Fibroblast of lung (primary cell): ENCODE data around the gene STARD13. TPM values are rescaled to one million over a fixed set of nuclear protein-coding genes. Genes with fewer than 3 reads are reported as not detected.

Experiments
- DNase-seq, 2 donors: peaks; one replicate each; pipeline versions ENCODE4 v3.0.0 to v3.0.0-alpha.2; 2010; ENCODE audit warnings: low read depth in 2 of 2
- H2AFZ ChIP-seq: 2 replicates; pipeline ENCODE4 v1.5.1; 2012; ENCODE audit warnings: low read length, control low read depth, inconsistent platforms
- H3K27ac ChIP-seq: 2 replicates; pipeline ENCODE4 v1.5.1; 2011; ENCODE audit warnings: low read length, control low read depth; ENCODE audit not compliant: insufficient read depth
- H3K27me3 ChIP-seq: 2 replicates; pipeline ENCODE4 v1.5.1; 2011; ENCODE audit warnings: mild to moderate bottlenecking, low read length; ENCODE audit not compliant: control insufficient read depth, insufficient read depth
- H3K36me3 ChIP-seq: 2 replicates; pipeline ENCODE4 v1.5.1; 2011; ENCODE audit warnings: low read length; ENCODE audit not compliant: control insufficient read depth, insufficient read depth
- H3K4me1 ChIP-seq: 2 replicates; pipeline ENCODE4 v1.5.1; 2011; ENCODE audit warnings: low read length; ENCODE audit not compliant: control insufficient read depth, insufficient read depth; ENCODE audit errors: extremely low read depth
- H3K4me2 ChIP-seq: 2 replicates; pipeline ENCODE4 v1.5.1; 2011; ENCODE audit warnings: low read length, control low read depth; ENCODE audit not compliant: insufficient read depth; ENCODE audit errors: extremely low read depth
- H3K4me3 ChIP-seq, 4 experiments: fragments of 200-600 bp in 1 of 4; sonication (generic) in 1 of 4; replicated peaks in 1 of 4; 2 replicates each; pipeline ENCODE4 v1.5.1; 2011 to 2016; ENCODE audit warnings: low read length in 4 of 4, low read depth in 3 of 4, mild to moderate bottlenecking in 3 of 4, control low read depth in 2 of 4, inconsistent platforms in 1 of 4, mixed read lengths in 1 of 4; ENCODE audit not compliant: insufficient read depth in 1 of 4; ENCODE audit errors: control extremely low read depth in 1 of 4
- H3K79me2 ChIP-seq: 2 replicates; pipeline ENCODE4 v1.5.1; 2012; ENCODE audit warnings: mild to moderate bottlenecking, low read length, inconsistent platforms; ENCODE audit not compliant: control insufficient read depth, insufficient read depth
- H3K9ac ChIP-seq: 2 replicates; pipeline ENCODE4 v1.5.1; 2011; ENCODE audit warnings: mild to moderate bottlenecking, low read length, control low read depth; ENCODE audit not compliant: insufficient read depth
- H3K9me3 ChIP-seq: 2 replicates; pipeline ENCODE4 v1.5.1; 2012; ENCODE audit warnings: low read depth, low read length; ENCODE audit not compliant: control insufficient read depth, insufficient read depth
- H4K20me1 ChIP-seq: 2 replicates; pipeline ENCODE4 v1.5.1; 2011; ENCODE audit warnings: low read length; ENCODE audit not compliant: control insufficient read depth, insufficient read depth; ENCODE audit errors: extremely low read depth
- EZH2 ChIP-seq: IDR thresholded peaks from 2 replicates; pipeline ENCODE4 v1.5.1; 2012; ENCODE audit warnings: low read length, control low read depth, mild to moderate bottlenecking; ENCODE audit errors: missing control alignments
- polyA plus RNA-seq, 2 donors: library from polyadenylated mRNA; depleted of rRNA in 1 of 2; stranded (reverse) in 1 of 2; unstranded in 1 of 2; fragments of >200 nt; gene quantifications; 2 replicates each; pipeline ENCODE4 v1.2.1, GENCODE V29; 2011 to 2012; ENCODE audit warnings: missing spikeins in 1 of 2
- total RNA-seq: library from RNA; depleted of rRNA; stranded (reverse); fragments of >200 nt; gene quantifications from 2 replicates; pipeline ENCODE4 v1.2.1, GENCODE V29; 2014
- TF ChIP-seq, protein P1 (sequence below), 2 donors: IDR thresholded peaks in 1 of 2; conservative IDR thresholded peaks in 1 of 2; 1 replicate in 1 of 2; 2 replicates in 1 of 2; pipeline ENCODE4 v1.5.1; 2011 to 2012; ENCODE audit warnings: low read length in 2 of 2, control low read depth in 1 of 2, inconsistent platforms in 1 of 2, low read depth in 1 of 2, mild to moderate bottlenecking in 1 of 2

STARD13 gene
- total and polyA plus RNA-seq, 2 donors (not counting 1 experiment from before 2014, with no cell fraction given), result 25.2 to 44.6 TPM

DNA sequence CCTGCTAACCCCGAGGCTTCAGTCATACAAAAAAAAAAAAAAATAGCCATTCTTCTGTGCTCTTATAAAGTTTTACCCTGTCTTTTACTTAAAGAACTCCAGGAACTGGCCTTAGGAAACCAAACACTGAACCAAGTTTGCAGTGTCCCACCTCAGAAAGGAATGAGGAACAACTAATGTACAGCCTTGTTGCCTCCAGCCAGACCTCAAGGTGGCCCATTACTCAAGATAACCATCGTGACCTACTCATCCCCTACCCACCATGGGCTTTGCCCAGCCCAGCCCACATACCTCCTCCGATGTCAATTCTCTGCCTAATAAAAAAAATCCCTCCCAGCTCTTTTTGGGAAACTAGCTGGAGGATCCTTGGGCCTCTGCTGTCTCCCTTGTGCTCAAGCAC is 133.2 kb downstream of the STARD13 start:
- peaks cover 15% of the 10 kb centered on the region for H3K79me2 ChIP-seq
- no peaks in the 10 kb centered on the region for H3K9me3 ChIP-seq
- no peak overlapping the region for H2AFZ ChIP-seq
- H3K36me3 ChIP-seq, result peaks cover 4% of the 10 kb centered on the region
- H3K4me3 ChIP-seq, result no peak overlapping the region
- no peaks in the 10 kb centered on the region for H3K27me3 ChIP-seq
- no peak overlapping the region for H3K27ac ChIP-seq
- no peak overlapping the region for H3K4me2 ChIP-seq
- H4K20me1 ChIP-seq, result no peaks in the 10 kb centered on the region
- TF ChIP-seq, protein P1, sequence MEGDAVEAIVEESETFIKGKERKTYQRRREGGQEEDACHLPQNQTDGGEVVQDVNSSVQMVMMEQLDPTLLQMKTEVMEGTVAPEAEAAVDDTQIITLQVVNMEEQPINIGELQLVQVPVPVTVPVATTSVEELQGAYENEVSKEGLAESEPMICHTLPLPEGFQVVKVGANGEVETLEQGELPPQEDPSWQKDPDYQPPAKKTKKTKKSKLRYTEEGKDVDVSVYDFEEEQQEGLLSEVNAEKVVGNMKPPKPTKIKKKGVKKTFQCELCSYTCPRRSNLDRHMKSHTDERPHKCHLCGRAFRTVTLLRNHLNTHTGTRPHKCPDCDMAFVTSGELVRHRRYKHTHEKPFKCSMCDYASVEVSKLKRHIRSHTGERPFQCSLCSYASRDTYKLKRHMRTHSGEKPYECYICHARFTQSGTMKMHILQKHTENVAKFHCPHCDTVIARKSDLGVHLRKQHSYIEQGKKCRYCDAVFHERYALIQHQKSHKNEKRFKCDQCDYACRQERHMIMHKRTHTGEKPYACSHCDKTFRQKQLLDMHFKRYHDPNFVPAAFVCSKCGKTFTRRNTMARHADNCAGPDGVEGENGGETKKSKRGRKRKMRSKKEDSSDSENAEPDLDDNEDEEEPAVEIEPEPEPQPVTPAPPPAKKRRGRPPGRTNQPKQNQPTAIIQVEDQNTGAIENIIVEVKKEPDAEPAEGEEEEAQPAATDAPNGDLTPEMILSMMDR (conservative IDR thresholded peaks at IDR 0.05 in 1 of 2, IDR thresholded peaks at IDR 0.05 in 1 of 2; ENCODE audit: low read depth in 1 of 2, low read length in 2 of 2), result no peak
- TF ChIP-seq EZH2, result no peak
- no peaks in the 10 kb centered on the region for H3K4me1 ChIP-seq
- no peak for DNase-seq
- no peak overlapping the region for H3K9ac ChIP-seq

DNA sequence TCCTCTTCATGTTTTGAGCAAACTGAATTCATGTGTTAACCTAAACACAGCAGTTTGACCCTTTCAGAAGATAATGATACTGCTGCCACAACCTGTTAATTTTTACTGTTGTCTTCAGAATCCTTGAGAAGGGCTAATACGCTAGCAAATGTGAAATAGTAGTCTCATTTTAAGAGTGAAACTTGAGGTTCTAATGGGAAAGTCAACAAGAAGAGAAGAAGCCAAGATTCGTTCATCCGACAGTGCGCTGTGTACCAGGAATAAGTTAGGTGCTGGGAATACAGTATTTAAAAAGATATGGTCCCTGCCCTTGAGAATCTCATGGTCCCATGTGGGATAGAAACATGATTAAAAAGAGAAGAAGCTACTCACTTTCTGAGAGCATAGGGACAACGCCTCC is 134.9 kb downstream of the STARD13 start:
- H4K20me1 ChIP-seq, result no peaks in the 10 kb centered on the region
- no peak overlapping the region for H3K27ac ChIP-seq
- no peak overlapping the region for H3K4me2 ChIP-seq
- no peaks in the 10 kb centered on the region for H3K27me3 ChIP-seq
- no peak overlapping the region for H3K9ac ChIP-seq
- H3K4me1 ChIP-seq, result no peaks in the 10 kb centered on the region
- no peak overlapping the region for H2AFZ ChIP-seq
- no peak overlapping the region for H3K4me3 ChIP-seq
- TF ChIP-seq, protein P1 (conservative IDR thresholded peaks at IDR 0.05 in 1 of 2, IDR thresholded peaks at IDR 0.05 in 1 of 2; ENCODE audit: low read depth in 1 of 2, low read length in 2 of 2), result no peak
- no peak for TF ChIP-seq EZH2
- no peak for DNase-seq
- peaks cover 26% of the 10 kb centered on the region for H3K79me2 ChIP-seq
- peaks cover 4% of the 10 kb centered on the region for H3K36me3 ChIP-seq
- H3K9me3 ChIP-seq, result no peaks in the 10 kb centered on the region

DNA sequence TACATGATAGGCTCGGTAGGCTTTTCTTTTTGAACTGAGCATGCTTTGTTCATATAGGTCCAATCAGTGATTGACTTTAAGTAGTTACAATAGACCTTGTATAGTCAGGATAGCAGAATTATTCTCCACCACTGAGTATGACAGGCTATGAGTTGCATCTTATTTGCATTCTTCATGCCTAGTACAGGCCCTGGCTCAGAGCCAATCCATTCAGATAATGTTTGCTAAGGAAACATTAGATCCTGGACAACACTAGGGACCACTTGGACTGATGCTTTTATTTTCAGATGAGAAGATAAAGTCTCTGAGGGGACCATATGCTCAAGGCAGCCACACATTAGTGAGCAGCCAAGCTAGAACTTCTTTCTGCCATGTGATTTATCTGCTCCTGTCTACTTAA is 135.4 kb downstream of the STARD13 start:
- Histone ChIP-seq H2AFZ (no peak overlapping the region), H3K4me3 (no peak overlapping the region), H3K4me2 (no peak overlapping the region), H3K27ac (no peak overlapping the region), H3K9ac (no peak overlapping the region), H4K20me1 (no peaks in the 10 kb centered on the region), H3K79me2 (peaks cover 29% of the 10 kb centered on the region), H3K27me3 (no peaks in the 10 kb centered on the region), H3K9me3 (no peaks in the 10 kb centered on the region), H3K36me3 (peaks cover 3% of the 10 kb centered on the region), H3K4me1 (no peaks in the 10 kb centered on the region)
- peak; percentile 34 to 38 for DNase-seq
- TF ChIP-seq EZH2, result no peak
- TF ChIP-seq, protein P1 (conservative IDR thresholded peaks at IDR 0.05 in 1 of 2, IDR thresholded peaks at IDR 0.05 in 1 of 2; ENCODE audit: low read depth in 1 of 2, low read length in 2 of 2), result no peak
